GM23338 (cell line): ENCODE results near the gene SPATA31E1. TPM values are rescaled to one million over a fixed set of nuclear protein-coding genes. Genes with fewer than 3 reads are reported as not detected.

ENCODE experiments used
- ATAC-seq: fragments of 200-7000 bp; cut with Tn5 transposase; 3 replicates; pipeline ENCODE4 v1.9.1; 2020
- DNase-seq: peaks from one replicate; pipeline ENCODE4 v3.0.0-alpha.2; 2015; ENCODE audit warnings: low spot score
- H2AFZ ChIP-seq: fragments of 200-600 bp; sonication (generic); 2 replicates; pipeline ENCODE4 v1.8.0; 2016; ENCODE audit warnings: antibody characterized with exemption, mild to moderate bottlenecking, moderate library complexity
- H3F3A ChIP-seq: fragments of 200-600 bp; sonication (generic); replicated peaks from 2 replicates; pipeline ENCODE4 v1.8.0; 2017; ENCODE audit warnings: antibody characterized with exemption, mixed run types, low read depth
- H3K27ac ChIP-seq: fragments of 200-600 bp; sonication (generic); 2 replicates; pipeline ENCODE4 v1.6.1; 2016; ENCODE audit warnings: low read depth
- H3K27me3 ChIP-seq: fragments of 200-600 bp; sonication (generic); 2 replicates; pipeline ENCODE4 v1.8.0; 2016; ENCODE audit warnings: mild to moderate bottlenecking, mixed run types, moderate library complexity; ENCODE audit not compliant: insufficient read depth
- H3K36me3 ChIP-seq: fragments of 200-600 bp; sonication (generic); 2 replicates; pipeline ENCODE4 v1.8.0; 2016; ENCODE audit warnings: mild to moderate bottlenecking; ENCODE audit not compliant: insufficient read depth
- H3K4me1 ChIP-seq: fragments of 200-600 bp; sonication (generic); 2 replicates; pipeline ENCODE4 v1.8.0; 2016; ENCODE audit warnings: mild to moderate bottlenecking, moderate library complexity; ENCODE audit not compliant: insufficient read depth
- H3K4me2 ChIP-seq: fragments of 200-600 bp; sonication (generic); 2 replicates; pipeline ENCODE4 v1.7.1; 2017; ENCODE audit warnings: mixed run types
- H3K4me3 ChIP-seq: fragments of 200-600 bp; sonication (generic); 2 replicates; pipeline ENCODE4 v1.6.1; 2016; ENCODE audit warnings: mixed run types
- H3K79me2 ChIP-seq: fragments of 200-600 bp; sonication (generic); replicated peaks from 2 replicates; pipeline ENCODE4 v1.8.0; 2017; ENCODE audit warnings: mild to moderate bottlenecking; ENCODE audit not compliant: insufficient read depth
- H3K9me2 ChIP-seq: fragments of 200-600 bp; sonication (generic); 2 replicates; pipeline ENCODE4 v1.8.0; 2017; ENCODE audit not compliant: insufficient read depth
- H4K20me1 ChIP-seq: fragments of 200-600 bp; sonication (generic); replicated peaks from 2 replicates; pipeline ENCODE4 v1.8.0; 2017; ENCODE audit warnings: mild to moderate bottlenecking; ENCODE audit not compliant: insufficient read depth
- H3K27ac Mint-ChIP-seq: 2 replicates; pipeline ENCODE4 v1.8.0; 2020; ENCODE audit warnings: inconsistent platforms, mild to moderate bottlenecking, moderate library complexity, mixed read lengths
- H3K27me3 Mint-ChIP-seq: 3 replicates; pipeline ENCODE4 v1.8.0; 2022; ENCODE audit warnings: low read depth, mild to moderate bottlenecking, moderate library complexity, mixed read lengths, inconsistent platforms; ENCODE audit not compliant: insufficient read depth, poor library complexity
- H3K36me3 Mint-ChIP-seq: 3 replicates; pipeline ENCODE4 v1.8.0; 2021; ENCODE audit warnings: low read depth, mild to moderate bottlenecking, inconsistent platforms, moderate library complexity, mixed read lengths
- H3K4me1 Mint-ChIP-seq: 3 replicates; pipeline ENCODE4 v1.8.0; 2020; ENCODE audit warnings: mild to moderate bottlenecking, inconsistent platforms, mixed read lengths
- H3K4me3 Mint-ChIP-seq: 3 replicates; pipeline ENCODE4 v1.8.0; 2021; ENCODE audit warnings: moderate library complexity, mild to moderate bottlenecking, inconsistent platforms, mixed read lengths
- H3K9me3 Mint-ChIP-seq: 3 replicates; pipeline ENCODE4 v1.8.0; 2020; ENCODE audit warnings: moderate library complexity, mild to moderate bottlenecking, inconsistent platforms, mixed read lengths
- ETS1 ChIP-seq: IDR thresholded peaks from 2 replicates; pipeline ENCODE4 v1.6.1; 2016; ENCODE audit warnings: antibody characterized with exemption
- REST ChIP-seq: IDR thresholded peaks from one replicate; pipeline ENCODE4 v1.6.1; 2018; ENCODE audit warnings: antibody characterized with exemption; ENCODE audit not compliant: unreplicated experiment
- ZNF331 ChIP-seq: fragments of 250-450 bp; sonication (Bioruptor Pico); IDR thresholded peaks from 2 replicates; pipeline ENCODE4 v1.5.0; 2020; ENCODE audit warnings: low read depth, mild to moderate bottlenecking, moderate library complexity
- ZNF462 ChIP-seq: fragments of 250-450 bp; sonication (Bioruptor Pico); IDR thresholded peaks from 2 replicates; pipeline ENCODE4 v1.5.0; 2020; ENCODE audit warnings: mild to moderate bottlenecking, moderate library complexity
- polyA plus RNA-seq: library from polyadenylated mRNA; unstranded; fragments of >200 nt; fragmentation: Nextera tagmentation; extraction: Ambion mirVana; gene quantifications from 2 replicates; pipeline ENCODE4 v1.2.1, GENCODE V29; 2016
- total RNA-seq: library from RNA; depleted of rRNA; stranded (reverse); fragments of >200 nt; shearing (Covaris generic); gene quantifications from 2 replicates; pipeline ENCODE4 v1.2.3, GENCODE V29; 2014

Gene SPATA31E1
- total and polyA plus RNA-seq, 2 experiments from 2014 or later: 0.05 TPM; not detected in 1

GRCh38 chr9:87868635-87869034 is 14.0 kb upstream of the SPATA31E1 start:
- peaks cover 7% of the 10 kb centered on the region for H3K27me3 Mint-ChIP-seq
- Histone ChIP-seq H2AFZ (no peak overlapping the region), H3K27me3 (no peaks in the 10 kb centered on the region), H3K36me3 (no peaks in the 10 kb centered on the region), H3K79me2 (no peaks in the 10 kb centered on the region), H3F3A (no peaks in the 10 kb centered on the region), H3K4me3 (no peak overlapping the region), H3K4me2 (no peak overlapping the region), H4K20me1 (no peaks in the 10 kb centered on the region), H3K4me1 (no peaks in the 10 kb centered on the region), H3K27ac (no peak overlapping the region), H3K9me2 (peaks cover 3% of the 10 kb centered on the region; the same call in 1 of the 2 replicates)
- peaks cover 8% of the 10 kb centered on the region; the same call in 2 of the 3 replicates for H3K4me1 Mint-ChIP-seq
- no peak overlapping the region for H3K27ac Mint-ChIP-seq
- no peak overlapping the region for H3K4me3 Mint-ChIP-seq
- ATAC-seq (no peak), DNase-seq (no peak)
- H3K9me3 Mint-ChIP-seq: peaks cover 10% of the 10 kb centered on the region; the same call in 2 of the 3 replicates
- no peak for TF ChIP-seq ZNF462
- no peak for TF ChIP-seq ZNF331 (CRISPR knock-in tag)
- no peak for TF ChIP-seq REST
- TF ChIP-seq ETS1: no peak
- no peaks in the 10 kb centered on the region; the same call in 2 of the 3 replicates for H3K36me3 Mint-ChIP-seq
